ENCODE data around the gene UST. TPM values are rescaled to one million over a fixed set of nuclear protein-coding genes. Genes with fewer than 3 reads are reported as not detected.
"Not testable (repeated sequence)": the region's sequence is repeated elsewhere in the genome, so short reads cannot be mapped to it uniquely, and the experiment has no call there.

Gene UST
- total RNA-seq, 3 donors from 2014 or later, result 1.3 to 2.2 (median 1.6) TPM

- no peaks in the 10 kb centered on the region for H3K27me3 Mint-ChIP-seq (ENCODE audit: low read depth)
- H3K4me1 Mint-ChIP-seq (ENCODE audit: low read depth), result no peaks in the 10 kb centered on the region
- H3K9me3 Mint-ChIP-seq, result no peaks in the 10 kb centered on the region
- ATAC-seq (no peak), DNase-seq (no peak)
- no peak overlapping the region for H3K4me3 Mint-ChIP-seq
- H3K36me3 Mint-ChIP-seq (ENCODE audit: insufficient read depth), result no peaks in the 10 kb centered on the region
Measured at GRCh38 chr6:148932731-148933130, 185.9 kb downstream of the UST start.

- Mint-ChIP-seq H3K9me3 (no peaks in the 10 kb centered on the region), H3K4me3 (no peak overlapping the region), H3K27me3 (ENCODE audit: low read depth) (no peaks in the 10 kb centered on the region), H3K36me3 (ENCODE audit: insufficient read depth) (no peaks in the 10 kb centered on the region), H3K4me1 (ENCODE audit: low read depth) (no peaks in the 10 kb centered on the region)
- DNase-seq (no peak), ATAC-seq (no peak)
Measured at GRCh38 chr6:148934539-148934938, 187.7 kb downstream of the UST start.

GRCh38 chr6:148934961-148935360 lies 188.1 kb downstream of the UST start:
- H3K9me3 Mint-ChIP-seq, result no peaks in the 10 kb centered on the region
- H3K36me3 Mint-ChIP-seq (ENCODE audit: insufficient read depth), result no peaks in the 10 kb centered on the region
- ATAC-seq, result no peak

GRCh38 chr6:148935705-148936435 lies 189.0 kb downstream of the UST start:
- no peak for DNase-seq
- no peak for ATAC-seq
- no peaks in the 10 kb centered on the region for H3K36me3 Mint-ChIP-seq (ENCODE audit: insufficient read depth)
- H3K4me1 Mint-ChIP-seq (ENCODE audit: low read depth), result no peaks in the 10 kb centered on the region
- H3K27me3 Mint-ChIP-seq (ENCODE audit: low read depth), result no peaks in the 10 kb centered on the region
- no peaks in the 10 kb centered on the region for H3K9me3 Mint-ChIP-seq
- no peak overlapping the region for H3K4me3 Mint-ChIP-seq

More at GRCh38 chr6:148934961-148935360, 188.1 kb downstream of the UST start:
- DNase-seq, result no peak
- no peaks in the 10 kb centered on the region for H3K4me1 Mint-ChIP-seq (ENCODE audit: low read depth)
- no peaks in the 10 kb centered on the region for H3K27me3 Mint-ChIP-seq (ENCODE audit: low read depth)
- no peak overlapping the region for H3K4me3 Mint-ChIP-seq

DNA sequence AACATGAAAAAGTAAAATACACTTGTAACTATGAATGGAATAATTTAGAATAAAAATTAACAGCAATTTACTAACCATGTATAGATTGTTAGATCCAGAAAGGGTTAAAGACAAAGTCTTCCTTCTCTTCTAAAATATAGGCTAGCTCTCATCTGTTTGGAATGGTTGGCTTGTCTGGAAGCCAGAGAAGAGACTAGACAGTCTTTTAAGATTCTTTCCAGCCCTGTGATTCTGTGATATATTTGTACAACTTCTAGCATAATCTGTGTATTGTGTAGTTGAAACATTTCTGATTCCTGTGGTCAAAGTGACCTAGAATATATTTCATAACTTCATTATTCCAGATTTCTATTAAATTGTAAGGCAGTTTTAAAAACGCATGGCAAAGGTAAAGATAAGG lies 196.6 kb downstream of the UST start:
- Mint-ChIP-seq H3K27me3 (ENCODE audit: low read depth) (peaks cover 2% of the 10 kb centered on the region), H3K9me3 (no peaks in the 10 kb centered on the region), H3K36me3 (ENCODE audit: insufficient read depth) (no peaks in the 10 kb centered on the region), H3K4me1 (ENCODE audit: low read depth) (no peaks in the 10 kb centered on the region), H3K4me3 (no peak overlapping the region)
- no peak for DNase-seq
- no peak for ATAC-seq

GRCh38 chr6:148944608-148945007 lies 197.8 kb downstream of the UST start:
- Mint-ChIP-seq H3K4me1 (ENCODE audit: low read depth) (no peaks in the 10 kb centered on the region), H3K27me3 (ENCODE audit: low read depth) (peaks cover 2% of the 10 kb centered on the region), H3K9me3 (no peaks in the 10 kb centered on the region), H3K4me3 (no peak overlapping the region), H3K36me3 (ENCODE audit: insufficient read depth) (no peaks in the 10 kb centered on the region)
- DNase-seq, result no peak
- ATAC-seq, result no peak

GRCh38 chr6:148945301-148946021 lies 198.6 kb downstream of the UST start:
- Mint-ChIP-seq H3K9me3 (no peaks in the 10 kb centered on the region), H3K4me3 (no peak overlapping the region), H3K36me3 (ENCODE audit: insufficient read depth) (no peaks in the 10 kb centered on the region), H3K27me3 (ENCODE audit: low read depth) (peaks cover 3% of the 10 kb centered on the region), H3K4me1 (ENCODE audit: low read depth) (no peaks in the 10 kb centered on the region)
- ATAC-seq (peak; percentile 34 to 35), DNase-seq (no peak)

DNA sequence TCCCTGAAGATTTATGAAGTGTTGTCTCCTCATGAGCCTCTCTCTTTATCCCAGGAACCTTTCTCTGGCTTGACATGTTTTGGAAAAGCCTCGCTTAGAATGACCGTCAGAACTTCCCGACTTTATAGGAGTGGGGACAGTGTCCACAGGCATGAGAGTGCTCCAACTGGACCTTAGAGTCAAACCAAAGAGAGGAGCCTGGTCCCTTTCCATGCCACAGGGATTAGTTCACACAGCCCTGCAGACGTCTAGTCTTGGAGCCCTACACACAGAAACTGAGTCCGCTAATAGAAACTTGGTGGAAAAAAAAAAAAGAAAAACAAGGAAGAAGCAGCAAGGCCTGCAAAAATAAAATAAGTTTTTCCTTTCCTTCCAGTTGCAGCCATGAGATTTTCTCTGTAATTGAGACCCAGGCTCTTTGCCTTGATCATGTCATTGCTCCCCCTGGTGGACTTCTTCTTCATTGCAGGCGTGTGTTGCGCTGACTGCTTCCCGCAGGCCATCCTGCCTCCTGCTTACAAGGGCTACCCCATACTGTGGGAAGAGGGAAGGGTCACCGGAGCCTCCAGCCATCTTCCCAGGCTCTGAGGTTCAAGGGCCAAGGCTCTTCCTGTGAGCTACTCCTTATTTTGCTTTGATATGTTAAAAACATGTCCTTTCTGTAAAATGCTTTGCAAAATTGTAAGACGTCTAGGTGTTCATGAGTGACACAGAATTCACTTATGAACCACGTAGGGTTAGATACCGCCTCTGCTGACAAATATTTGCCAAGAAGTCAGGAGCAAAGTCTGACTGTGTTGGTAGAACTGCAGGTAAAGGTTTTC lies 201.0 kb downstream of the UST start:
- Mint-ChIP-seq H3K36me3 (ENCODE audit: insufficient read depth) (no peaks in the 10 kb centered on the region), H3K9me3 (no peaks in the 10 kb centered on the region), H3K27me3 (ENCODE audit: low read depth) (peaks cover 3% of the 10 kb centered on the region), H3K4me3 (no peak overlapping the region), H3K4me1 (ENCODE audit: low read depth) (no peaks in the 10 kb centered on the region)
- DNase-seq, result peak; percentile 76
- peak; percentile 66 to 87 for ATAC-seq

DNA sequence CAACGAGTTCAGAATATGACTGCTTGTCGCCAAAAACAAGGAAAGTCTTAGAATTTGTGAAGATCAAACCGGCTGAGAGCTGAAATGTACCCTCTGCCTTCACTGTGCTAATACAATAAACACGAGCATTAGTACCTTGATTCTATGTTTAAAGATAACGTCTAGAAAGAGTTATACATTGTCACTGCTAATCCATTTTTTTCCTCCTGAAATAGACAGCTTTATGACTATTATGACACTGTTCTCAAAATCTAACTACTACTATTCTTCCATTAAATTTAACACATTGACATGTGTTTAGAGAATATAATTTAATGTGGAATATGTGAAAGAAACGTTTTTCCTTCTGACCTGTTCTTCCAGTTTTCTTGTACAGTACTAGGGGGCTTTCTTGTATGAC lies 204.8 kb downstream of the UST start:
- H3K27me3 Mint-ChIP-seq (ENCODE audit: low read depth), result peaks cover 3% of the 10 kb centered on the region
- H3K36me3 Mint-ChIP-seq (ENCODE audit: insufficient read depth), result no peaks in the 10 kb centered on the region
- DNase-seq, result no peak
- H3K4me1 Mint-ChIP-seq (ENCODE audit: low read depth), result no peaks in the 10 kb centered on the region
- H3K4me3 Mint-ChIP-seq, result no peak overlapping the region
- H3K9me3 Mint-ChIP-seq, result no peaks in the 10 kb centered on the region
- ATAC-seq, result no peak

DNA sequence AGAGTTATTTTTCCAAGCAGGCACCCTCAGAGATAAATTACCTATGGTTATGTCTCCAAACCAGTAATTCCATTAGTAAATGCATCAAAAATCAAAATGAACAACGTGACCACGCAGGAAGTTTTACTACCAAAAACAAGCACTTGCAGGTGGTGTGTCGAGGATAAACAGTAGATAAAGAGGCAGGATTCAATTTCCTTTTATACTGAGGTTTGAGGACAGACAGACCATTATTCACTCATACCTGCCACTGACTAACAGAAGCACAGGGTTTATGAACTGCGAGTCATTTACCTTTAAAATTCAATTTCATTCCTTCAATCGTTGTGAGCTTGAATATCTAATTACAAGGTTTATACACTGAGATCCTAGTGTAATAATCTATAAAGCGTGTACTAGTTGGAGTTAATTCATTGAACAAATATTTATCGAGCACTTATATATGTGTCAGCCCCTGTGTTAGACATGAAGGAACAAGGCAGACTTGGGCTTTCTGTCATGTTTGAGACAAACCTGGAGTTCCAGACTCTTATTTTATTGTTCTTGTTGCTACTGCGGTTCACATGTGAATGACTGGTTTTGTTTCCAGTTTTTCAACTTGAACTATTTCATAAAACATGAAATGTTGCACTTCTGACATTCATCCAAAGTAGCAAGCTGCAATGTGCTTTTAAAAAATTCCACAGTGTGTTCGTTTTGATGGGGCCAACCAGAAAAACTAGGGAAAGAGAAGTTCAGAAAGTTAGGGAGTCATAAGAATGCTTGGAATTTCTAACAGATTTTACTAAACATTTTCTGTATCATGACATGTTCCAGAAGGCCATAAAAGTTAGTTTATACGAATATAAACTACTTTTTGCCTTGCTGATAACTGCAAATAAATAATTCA lies 205.6 kb downstream of the UST start:
- H3K27me3 Mint-ChIP-seq (ENCODE audit: low read depth), result peaks cover 3% of the 10 kb centered on the region
- no peaks in the 10 kb centered on the region for H3K9me3 Mint-ChIP-seq
- H3K4me1 Mint-ChIP-seq (ENCODE audit: low read depth), result no peaks in the 10 kb centered on the region
- DNase-seq (no peak), ATAC-seq (no peak)
- no peaks in the 10 kb centered on the region for H3K36me3 Mint-ChIP-seq (ENCODE audit: insufficient read depth)
- no peak overlapping the region for H3K4me3 Mint-ChIP-seq

DNA sequence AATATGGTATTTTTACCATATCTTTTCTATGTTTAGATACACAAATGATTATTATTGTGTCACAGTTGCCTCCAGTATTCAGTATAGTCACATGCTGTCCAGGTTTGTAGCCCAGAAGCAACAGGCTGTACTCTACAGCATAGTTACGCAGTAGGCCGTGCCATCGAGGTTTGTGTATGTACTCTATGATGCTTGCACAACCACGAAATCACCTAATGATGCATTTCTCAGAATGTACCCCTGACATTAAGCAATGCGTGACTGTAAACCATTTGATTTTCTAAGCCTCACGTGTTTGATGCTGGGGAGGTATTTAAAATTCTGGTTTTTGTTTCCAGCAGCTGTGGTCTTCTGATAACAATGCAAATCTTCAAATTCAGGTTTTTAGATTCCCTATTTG lies 207.6 kb downstream of the UST start:
- H3K9me3 Mint-ChIP-seq, result no peaks in the 10 kb centered on the region
- H3K36me3 Mint-ChIP-seq (ENCODE audit: insufficient read depth), result no peaks in the 10 kb centered on the region
- no peaks in the 10 kb centered on the region for H3K4me1 Mint-ChIP-seq (ENCODE audit: low read depth)
- DNase-seq (no peak), ATAC-seq (no peak)
- H3K27me3 Mint-ChIP-seq (ENCODE audit: low read depth), result peaks cover 3% of the 10 kb centered on the region
- H3K4me3 Mint-ChIP-seq, result no peak overlapping the region

- H3K9me3 Mint-ChIP-seq, result no peaks in the 10 kb centered on the region
- DNase-seq, result no peak
- H3K4me3 Mint-ChIP-seq, result no peak overlapping the region
- ATAC-seq, result no peak
- no peaks in the 10 kb centered on the region for H3K36me3 Mint-ChIP-seq (ENCODE audit: insufficient read depth)
- peaks cover 3% of the 10 kb centered on the region for H3K27me3 Mint-ChIP-seq (ENCODE audit: low read depth)
- H3K4me1 Mint-ChIP-seq (ENCODE audit: low read depth), result no peaks in the 10 kb centered on the region
Measured at GRCh38 chr6:148954934-148955333, 208.1 kb downstream of the UST start.

DNA sequence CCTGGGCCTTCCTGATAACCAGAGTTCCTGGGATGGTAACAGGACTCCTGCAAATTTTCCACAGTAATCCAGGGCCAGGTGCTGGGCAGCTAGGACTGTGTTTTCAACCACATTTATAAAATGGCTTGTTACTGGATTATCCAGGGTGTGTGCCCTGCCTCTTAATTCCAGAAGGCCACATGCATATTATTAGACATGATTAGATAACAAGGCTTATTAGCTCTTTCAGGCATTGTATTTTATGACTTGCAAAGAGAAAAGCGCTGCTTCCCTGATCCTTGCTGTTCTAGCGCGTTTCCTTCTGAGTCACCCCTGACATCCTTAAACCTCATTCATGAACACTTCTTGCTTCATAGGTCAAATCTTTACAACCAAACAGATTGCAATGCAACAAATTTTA lies 208.6 kb downstream of the UST start:
- Mint-ChIP-seq H3K27me3 (ENCODE audit: low read depth) (peaks cover 3% of the 10 kb centered on the region), H3K9me3 (no peaks in the 10 kb centered on the region), H3K36me3 (ENCODE audit: insufficient read depth) (no peaks in the 10 kb centered on the region), H3K4me3 (no peak overlapping the region), H3K4me1 (ENCODE audit: low read depth) (no peaks in the 10 kb centered on the region)
- no peak for DNase-seq
- ATAC-seq, result no peak

- not testable (repeated sequence) for H3K9me3 Mint-ChIP-seq
Measured at GRCh38 chr6:148956163-148956562, 209.3 kb downstream of the UST start.

More at GRCh38 chr6:148956163-148956562, 209.3 kb downstream of the UST start:
- not testable (repeated sequence) for ATAC-seq; H3K27me3 Mint-ChIP-seq (ENCODE audit: low read depth); DNase-seq; H3K4me3 Mint-ChIP-seq; H3K4me1 Mint-ChIP-seq (ENCODE audit: low read depth); H3K36me3 Mint-ChIP-seq (ENCODE audit: insufficient read depth)
